DMS153 treated with DMSO at 0.1 percent for 48 hours (cell line): ENCODE measurements around the gene SAFB.
"Not testable (repeated sequence)": the region's sequence is repeated elsewhere in the genome, so short reads cannot be mapped to it uniquely, and the experiment has no call there.

Experiments used
- DNase-seq: peaks from one replicate; lab custom pipeline; 2025; ENCODE audit not compliant: unreplicated experiment; lab: John Stamatoyannopoulos, UW

Gene SAFB

DNA sequence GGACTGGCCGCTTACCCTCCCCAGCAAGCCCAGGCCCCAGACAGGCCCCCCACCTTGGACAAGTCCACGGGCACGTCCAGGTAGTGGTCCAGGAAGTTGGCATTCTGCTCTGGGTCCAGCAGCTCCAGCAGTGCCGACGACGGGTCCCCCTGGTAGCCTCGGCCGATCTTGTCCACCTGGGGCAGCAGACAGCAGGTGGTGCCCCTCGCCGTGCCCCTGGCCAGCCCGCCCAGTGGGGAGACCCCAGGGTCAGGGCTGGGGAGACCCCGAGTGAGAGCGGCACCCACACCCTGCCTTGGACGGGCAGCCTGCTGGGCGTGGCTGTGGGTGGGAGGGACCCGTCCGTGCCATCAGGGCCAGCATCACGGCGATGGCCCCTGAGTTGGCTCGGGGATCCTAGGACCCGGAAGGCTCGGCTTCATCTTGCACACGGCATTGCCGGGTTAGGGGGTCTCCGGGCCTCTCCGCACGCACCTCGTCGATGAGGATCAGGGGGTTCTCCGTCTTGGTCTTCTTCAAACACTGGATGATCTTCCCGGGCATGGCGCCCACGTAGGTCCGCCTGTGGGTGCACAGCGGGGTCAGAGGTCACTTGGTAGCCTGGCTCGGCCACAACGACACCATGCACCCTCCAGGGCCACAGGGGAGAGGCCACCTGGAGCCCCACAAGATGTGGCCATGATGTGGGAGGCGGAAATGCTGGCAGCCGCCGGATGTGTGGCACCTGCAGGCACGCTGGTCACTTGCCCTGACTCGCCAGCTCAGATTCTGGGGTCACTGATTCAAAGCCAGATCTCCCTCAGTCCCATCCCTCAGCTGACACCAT, 73.5 kb downstream of the SAFB start:
- DNase-seq: no peak

DNA sequence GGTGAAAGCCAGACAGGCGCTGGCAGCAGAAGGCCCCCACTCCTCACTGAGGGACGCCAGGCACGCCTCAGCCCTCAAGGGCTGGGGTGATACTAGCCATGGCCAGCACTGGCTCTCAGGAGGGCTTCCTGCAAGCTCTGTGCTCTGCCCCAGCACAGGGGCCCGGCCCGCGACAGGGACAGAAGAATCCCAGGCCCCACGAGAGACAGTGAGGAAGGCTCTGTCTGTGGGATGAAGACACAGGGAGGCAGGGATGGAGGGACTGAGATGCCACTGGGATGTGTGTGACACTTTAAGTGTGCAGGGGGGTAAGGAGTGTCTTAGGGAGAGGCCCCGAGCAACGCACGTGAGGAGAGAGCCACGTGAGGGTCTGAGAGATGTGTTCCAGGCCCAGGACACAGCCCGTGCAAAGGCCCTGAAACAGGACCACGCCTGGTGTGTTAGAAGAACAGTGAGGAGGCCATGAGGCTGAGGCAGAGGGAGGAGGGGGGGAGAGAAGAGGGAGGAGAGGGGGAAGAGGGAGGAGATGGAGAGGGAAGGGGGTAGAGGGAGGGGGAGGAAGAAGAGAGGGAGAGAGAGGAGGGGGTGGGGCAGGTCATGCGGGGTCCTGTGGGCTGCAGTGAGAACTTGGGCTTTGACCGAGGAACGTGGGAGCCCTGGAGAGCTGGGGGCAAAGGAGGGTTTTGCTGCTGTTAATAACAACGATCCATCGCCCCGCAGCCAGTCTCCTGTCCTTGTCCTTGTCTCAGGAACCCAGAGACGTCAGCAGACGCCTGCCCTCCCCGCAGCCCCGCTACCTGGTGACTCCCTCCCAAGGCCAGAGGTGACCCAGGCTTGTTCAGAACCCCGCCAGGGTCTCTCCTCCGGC, 74.4 kb downstream of the SAFB start:
- no peak for DNase-seq

- no peak for DNase-seq
These were observed 75.2 kb downstream of the SAFB start for GRCh38 chr19:5697890-5698634.

DNA sequence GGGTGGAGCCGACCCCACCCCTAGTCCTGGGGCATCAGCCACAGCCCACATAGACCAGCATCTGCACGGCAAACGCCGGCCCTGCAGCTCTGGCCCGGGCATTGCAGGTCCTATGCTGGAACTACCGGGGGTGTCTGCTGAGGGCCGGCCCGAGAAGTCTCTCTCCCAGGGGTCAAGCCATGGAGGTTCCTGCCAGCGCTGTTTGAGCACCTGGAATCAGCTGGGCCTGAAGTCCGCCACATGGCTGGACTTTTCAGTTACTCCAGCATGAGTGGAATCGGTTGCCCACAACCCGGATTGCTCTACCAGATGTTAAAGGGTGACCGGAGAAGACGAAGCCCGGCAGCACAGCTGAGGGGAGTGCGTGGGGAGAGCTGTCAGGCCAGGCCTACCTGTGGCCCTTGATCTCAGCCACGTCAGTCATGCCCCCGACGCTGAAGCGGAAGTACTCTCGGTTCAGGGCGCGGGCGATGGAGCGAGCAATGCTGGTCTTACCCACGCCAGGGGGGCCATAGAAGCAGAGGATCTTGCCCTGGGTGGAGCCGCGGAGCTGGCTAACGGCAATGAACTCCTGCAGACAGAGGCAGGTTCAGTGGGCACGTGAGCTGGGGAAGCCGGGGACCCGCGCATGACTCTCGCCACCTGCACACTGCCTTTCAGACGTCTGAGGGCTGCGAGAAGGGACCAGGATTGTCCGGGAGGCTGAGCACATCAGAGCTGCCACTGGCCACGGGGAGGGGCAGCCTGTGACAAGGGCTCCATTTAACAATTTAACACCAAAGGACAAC, 75.9 kb downstream of the SAFB start:
- no peak for DNase-seq

DNA sequence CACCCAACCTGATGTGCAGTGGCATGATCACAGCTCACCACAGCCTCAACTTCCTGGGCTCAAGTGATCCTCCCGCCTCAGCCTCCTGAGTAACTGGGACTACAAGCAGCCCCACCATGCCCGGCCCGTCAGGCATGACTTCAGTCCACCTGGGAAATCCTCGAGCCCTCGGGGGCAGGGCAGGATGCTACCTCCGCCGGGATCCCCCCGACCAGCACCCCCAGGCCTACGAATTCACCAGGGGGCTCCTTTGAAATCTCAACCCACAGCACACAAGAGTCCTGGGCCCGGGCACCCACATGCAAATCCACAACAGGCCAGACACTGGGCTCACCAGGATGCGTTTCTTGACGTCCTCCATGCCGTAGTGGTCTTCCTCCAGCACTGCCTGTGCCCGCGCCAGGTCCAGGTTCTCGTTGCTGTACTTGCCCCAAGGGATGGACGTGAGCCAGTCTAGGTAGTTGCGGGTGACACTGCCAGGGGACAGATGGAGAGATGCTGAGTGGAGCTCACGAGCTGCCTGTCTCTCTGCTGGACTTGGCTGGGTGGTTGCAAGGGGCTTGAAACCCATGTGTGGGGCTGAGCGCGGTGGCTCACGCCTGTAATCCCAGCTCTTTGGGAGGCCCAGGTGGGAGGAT, 77.7 kb downstream of the SAFB start:
- DNase-seq: no peak

GRCh38 chr19:5702053-5702410, 79.1 kb downstream of the SAFB start:
- DNase-seq: not testable (repeated sequence)

DNA sequence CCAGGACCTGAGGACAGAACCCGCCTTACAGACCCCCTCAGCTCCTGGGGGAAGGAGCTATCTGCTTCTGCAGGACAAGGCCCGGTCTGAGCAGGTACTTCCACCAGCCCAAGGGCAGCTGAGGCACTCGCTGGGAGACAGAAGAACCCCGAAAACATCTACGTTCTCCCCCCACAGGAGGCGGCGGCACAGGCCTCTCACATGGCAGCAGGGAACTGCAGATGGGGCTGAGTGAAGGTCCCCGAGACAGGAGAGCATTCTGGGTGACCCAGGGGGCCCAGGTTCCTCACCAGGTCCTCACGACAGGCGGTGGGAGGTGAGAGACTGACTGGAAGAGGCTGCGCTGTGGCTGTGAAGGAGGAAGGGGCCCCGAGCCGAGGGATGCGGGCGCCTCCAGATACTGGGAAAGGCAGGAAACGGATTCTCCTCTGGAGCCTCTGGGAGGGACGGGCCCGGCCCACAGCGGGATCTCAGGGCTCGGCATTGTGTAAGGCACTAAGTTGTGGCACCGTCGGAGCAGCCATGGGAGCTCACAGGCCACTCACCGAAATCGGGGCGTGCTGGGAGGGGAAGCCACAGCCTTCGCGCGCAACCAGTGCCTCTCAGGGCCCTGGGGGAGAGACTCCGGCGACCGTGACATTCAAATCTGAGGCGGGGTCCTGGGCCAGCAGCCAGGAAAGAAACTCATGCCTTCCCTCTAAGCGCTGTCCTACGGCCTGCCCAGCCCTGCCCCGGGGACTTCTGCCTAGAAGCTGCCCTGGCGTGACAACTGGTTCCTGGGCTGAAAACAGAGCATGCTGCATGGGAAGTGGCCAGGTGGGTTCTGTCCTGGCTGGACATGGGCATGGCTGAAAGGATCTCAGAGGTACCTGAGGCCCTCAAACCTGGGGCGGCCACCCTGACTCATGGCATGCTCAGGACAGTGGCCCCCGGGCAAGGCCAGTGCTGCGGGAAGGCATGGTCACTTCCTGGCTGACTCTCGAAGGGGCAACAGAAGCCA, 81.2 kb downstream of the SAFB start:
- DNase-seq: no peak

DNA sequence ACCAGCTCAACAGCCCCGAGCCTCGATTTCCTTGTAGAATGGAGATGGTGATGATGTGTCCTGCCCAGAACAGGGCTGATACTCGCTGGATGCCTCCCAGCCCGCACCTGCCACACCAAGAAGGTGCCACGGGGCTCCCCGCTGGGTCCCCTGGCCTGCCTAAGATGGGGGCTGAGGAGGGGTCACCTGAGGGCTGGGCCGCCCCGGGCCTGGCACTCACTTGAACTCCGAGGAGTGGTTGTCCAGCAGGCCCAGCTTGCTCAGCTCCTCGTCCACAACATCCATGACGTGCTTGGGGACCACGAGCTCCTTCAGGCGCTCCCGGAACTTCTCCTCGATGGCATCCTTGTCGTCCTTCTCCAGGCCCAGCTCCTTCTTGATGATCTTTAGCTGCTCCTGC, 82.7 kb downstream of the SAFB start:
- DNase-seq: no peak

DNA sequence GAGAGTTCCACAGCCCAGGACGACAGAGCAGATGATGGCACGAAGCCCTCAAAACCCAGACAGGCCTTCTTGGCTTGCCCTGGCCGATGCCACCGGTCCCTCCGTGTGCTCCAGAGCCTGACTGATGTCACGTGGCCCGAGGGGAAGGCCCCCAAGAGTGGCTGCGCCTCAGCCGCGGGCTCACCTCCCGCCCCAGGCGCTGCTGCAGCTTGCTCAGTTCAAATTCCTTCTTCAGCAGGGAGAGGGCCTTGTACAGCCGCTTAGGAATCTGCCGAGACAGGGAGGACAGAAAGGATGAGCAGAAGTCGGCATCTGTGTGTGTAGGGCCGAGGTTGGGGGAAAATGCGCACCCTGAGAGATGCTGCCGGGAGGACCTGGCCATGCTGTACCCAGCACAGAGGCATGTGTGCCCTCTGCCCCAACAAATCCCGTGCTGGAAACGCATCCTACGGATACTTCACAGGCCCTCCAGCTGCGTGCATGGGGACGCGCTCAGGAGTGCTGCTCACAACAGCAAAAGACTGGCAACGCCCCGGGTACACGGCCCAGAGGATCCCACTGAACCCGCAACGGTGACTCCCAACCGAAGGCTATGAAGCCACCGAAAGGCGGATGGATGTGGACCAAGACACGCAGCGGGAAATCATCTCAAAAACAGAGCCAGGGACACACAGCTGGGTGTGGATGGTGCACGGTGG, 84.1 kb downstream of the SAFB start:
- DNase-seq: no peak

DNA sequence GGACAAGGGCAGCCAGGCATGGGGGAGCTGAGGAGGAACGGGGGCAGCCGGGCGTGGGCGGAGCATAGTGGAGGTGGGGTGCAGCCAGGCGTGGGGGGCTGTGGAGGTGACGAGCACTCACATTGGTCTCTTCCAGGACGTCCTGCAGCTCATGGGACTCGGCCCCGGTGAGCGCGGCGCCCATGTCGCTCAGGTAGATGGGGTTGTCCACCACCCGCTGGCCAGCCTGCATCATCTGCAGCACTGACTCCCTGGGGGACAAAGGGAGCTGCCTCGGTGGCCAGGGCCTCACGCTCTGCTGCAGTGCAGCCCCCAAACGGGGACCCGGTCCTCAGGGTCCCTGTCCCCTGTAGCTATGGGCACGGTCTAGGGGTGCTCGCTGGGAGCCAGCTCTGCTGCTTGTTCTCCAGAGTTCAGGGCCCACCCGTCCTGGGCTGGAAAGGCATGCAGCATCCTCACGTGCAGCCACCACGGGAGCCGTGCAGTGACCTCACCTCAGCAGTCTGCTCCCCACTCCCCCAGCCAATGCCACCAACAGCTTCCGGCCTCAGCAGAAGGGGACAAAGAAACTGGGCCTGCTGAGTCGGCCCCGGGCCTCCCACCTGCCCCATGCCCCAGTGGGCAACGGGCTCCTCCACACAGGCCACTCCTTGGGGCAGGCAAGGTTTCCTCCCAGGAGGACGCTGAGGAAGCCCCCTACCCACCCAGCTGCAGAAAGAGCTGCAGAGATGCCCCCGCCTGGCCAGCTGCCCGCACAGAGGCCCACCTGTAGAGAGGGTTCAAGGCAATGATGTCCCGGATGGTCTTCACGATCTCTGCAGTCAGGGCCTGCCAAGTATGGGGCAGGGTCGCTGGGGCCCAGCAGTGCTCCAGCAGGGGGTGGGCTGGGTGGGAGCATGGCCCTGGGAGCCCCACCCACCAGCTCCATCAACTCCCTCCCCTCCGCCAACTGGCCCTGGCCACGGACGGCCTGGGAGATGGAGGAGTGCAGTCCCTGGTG, 85.0 kb downstream of the SAFB start:
- no peak for DNase-seq

GRCh38 chr19:5711025-5711424, 88.1 kb downstream of the SAFB start:
- no peak for DNase-seq

DNA sequence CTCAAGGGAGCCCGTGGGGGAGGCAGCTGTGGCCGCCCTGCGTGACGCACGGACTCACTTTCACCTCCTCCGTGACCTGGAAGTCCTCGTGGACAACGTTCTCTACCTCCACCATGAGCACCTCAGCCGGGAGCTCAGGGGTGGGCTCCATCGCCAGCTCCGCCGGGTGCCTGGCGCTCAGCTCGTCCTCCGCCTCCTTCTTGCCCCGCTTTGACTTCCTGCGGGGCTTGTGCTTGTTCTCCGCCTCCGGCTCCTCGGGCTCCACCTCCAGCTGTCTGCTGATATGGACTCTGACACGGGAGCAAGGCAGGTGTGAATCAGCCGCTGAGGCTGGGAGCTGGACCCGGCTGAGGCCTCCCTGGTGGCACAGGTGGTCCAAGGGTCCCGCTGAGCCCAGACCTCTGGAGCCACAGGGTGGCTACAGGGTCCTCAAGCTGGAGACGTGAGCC, 88.9 kb downstream of the SAFB start:
- DNase-seq: no peak

DNA sequence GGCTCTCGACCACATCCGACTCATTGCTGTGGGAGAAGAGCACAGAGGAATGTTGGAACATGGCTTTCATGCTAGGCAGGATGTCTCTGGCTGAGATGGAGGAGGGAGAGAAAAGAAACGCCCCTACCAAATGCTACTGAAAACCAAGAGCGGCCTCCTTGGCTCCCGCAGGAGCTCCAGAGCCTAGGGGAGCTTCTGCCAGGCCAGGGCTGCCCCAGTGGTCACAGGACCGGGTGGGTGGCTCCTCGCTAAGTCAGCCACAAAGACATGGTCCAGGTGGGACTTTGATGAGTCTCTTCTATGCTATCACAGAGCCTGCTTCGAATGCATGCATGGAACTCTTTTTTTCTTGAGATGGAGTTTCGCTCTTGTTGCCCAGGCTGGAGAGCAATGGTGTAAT, 90.3 kb downstream of the SAFB start:
- DNase-seq: no peak

GRCh38 chr19:5714816-5715215, 91.9 kb downstream of the SAFB start:
- DNase-seq: no peak

- no peak for DNase-seq
These were observed 94.5 kb downstream of the SAFB start for GRCh38 chr19:5717215-5717935.
